Stimulated activated CD8-positive, alpha-beta memory T cell treated with anti-CD3 and anti-CD28 coated beads, Interleukin-7, amount 100 ng/mL, for 1 hour (primary cell): ENCODE data around the gene ESYT2.
"Not testable (repeated sequence)": the region's sequence is repeated elsewhere in the genome, so short reads cannot be mapped to it uniquely, and the experiment has no call there.

Experiments used
- DNase-seq, 2 donors: peaks; one replicate each; pipeline ENCODE4 v3.0.0-alpha.2; 2020; ENCODE audit warnings: low read depth in 2 of 2

The ESYT2 gene

DNA sequence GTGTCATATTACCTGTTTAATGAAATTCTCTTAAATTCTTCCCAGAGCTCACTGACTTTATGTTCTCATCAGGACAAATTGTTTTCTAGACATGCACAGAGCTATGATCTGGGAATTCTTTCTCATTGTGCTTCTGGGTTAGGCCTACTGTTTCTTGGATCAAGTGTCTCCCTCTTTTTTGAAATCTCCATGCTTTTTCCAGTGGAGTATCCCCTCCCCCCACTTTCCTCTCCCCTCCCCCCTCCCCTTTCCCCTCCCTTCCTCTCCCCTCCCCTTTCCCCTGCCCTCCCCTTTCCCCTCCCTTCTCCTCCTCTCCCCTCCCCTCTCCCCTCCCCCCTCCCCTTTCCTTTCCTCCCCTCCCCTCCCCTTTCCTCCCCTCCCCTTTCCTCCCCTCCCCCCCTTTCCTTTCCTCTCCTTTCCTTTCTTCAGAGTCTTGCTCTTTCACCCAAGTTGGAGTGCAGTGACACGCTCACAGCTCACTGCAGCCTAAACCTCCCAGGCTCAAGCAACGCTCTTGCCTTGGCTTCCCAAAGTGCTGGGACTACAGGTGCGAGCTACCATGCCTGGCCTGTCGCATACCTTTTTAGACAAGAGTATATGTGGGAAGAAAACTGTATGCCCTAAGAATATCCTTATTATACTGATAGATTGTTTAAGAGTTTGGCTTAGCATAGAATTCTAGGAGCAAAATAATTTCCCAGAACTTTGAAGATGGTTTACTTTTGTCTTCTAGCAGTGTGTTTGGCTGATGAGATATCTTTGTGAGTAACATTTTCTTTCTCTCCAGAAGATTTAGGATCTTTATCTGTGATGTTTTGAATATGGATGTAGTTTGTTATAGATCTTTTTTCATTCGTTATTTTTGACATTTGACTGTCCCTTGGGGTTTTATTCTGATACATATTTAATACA is 29.5 kb upstream of the ESYT2 start:
- DNase-seq, result no peak

GRCh38 chr7:158856883-158857668 is 27.8 kb upstream of the ESYT2 start:
- no peak for DNase-seq

DNA sequence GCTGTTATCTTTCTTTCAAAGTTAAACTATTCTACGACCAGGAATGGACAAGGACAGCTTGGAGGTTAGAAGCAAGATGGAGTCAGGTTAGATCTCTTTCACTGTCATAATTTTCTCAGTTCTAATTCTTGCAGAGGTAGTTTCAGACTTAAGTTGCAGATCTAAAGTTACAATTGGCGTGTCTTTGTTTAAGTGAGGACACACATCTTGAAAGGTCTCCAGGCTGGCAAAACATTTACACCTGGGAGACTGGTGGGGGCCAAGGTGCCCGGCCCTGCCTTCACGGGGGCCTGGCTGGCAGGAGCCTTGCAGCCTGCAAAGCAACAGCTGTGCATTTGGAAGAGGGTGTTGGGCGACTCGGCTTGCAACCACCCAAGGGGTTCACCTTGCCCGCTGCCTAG is 25.4 kb upstream of the ESYT2 start:
- DNase-seq, result no peak

GRCh38 chr7:158850545-158851102 is 21.3 kb upstream of the ESYT2 start:
- DNase-seq, result no peak

DNA sequence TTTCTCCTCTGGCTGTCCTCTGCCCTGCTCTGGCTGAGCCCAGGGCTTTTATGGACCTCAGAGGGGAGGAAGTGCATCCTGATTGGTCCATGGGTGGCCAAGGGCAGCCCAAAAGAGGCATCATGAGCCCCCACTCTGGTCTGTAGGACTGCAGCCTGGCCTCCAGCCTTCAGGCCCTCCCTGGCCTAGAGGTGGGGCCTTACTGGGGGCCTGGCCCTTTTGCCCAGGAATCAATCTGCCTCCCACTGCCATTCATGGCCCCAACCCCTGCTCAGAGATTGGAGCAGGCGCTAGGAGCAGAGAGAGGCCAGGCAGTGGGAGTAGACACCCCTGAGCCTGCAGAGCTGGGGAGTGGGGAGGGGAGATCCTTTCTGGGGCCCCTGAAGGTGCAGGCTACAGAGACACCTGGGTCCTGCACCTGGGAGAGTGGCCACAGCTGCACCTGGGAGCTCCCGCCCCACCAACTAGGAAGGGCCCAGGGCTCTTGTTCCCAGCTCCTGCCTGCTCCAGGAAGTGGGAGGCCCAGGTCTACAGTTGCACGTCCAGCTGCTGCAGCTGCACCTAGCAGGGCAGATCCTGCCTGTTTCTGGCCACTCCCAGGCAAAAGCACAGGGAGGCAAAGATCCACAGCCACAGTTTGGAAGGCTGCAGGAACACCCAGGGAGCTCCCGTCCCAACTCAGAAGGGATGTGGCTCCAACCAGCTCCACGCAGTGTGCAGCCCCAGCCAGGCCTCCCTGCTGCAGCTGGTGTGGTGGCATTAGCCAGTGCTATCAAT is 20.6 kb upstream of the ESYT2 start:
- no peak for DNase-seq

GRCh38 chr7:158849442-158849767 is 20.1 kb upstream of the ESYT2 start:
- DNase-seq, result no peak

DNA sequence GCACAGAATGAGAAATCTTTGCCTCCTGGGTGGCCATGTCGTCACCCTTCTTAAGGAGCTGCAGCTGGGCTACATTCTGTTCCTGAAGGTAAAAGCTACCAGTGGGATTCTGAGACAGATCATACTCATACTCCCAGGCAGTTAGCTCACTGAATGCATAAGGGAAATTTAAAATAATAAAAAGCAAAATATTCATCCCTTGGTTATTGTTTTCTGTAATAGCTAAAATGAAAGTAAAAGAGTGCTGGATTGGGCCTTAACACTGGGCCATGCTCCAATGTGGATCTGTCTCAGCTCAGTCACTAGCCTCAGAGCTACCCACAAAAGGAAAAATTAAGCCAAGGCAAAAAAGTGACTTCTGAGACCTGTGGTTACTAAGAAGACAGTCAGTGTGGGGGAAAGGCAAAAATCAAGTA is 18.1 kb upstream of the ESYT2 start:
- DNase-seq, result no peak

- no peak for DNase-seq
These were observed 17.0 kb upstream of the ESYT2 start for GRCh38 chr7:158846304-158846703.

DNA sequence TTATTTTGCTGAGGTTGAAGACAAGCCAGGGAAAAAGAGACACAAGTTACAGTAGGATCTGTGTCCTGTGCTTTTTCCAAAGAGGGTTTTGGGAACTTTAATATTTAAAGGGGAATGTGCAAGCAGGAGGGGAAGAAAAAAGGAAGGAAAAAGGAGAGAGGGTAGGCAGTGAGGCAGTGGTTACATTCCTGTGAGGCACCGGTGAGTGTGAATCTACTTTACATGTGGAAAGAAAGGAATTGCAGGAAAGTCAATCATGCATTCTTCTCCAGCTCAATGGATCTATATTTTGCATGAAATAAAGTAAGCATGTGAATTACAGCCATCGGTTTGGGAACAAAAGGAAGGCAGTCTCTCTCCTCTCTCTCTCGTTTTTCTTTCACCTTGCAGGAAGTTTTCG is 14.5 kb upstream of the ESYT2 start:
- DNase-seq, result no peak

GRCh38 chr7:158842486-158842885 is 13.2 kb upstream of the ESYT2 start:
- DNase-seq, result no peak

- DNase-seq, result no peak
These were observed 11.3 kb upstream of the ESYT2 start for GRCh38 chr7:158840604-158841003.

DNA sequence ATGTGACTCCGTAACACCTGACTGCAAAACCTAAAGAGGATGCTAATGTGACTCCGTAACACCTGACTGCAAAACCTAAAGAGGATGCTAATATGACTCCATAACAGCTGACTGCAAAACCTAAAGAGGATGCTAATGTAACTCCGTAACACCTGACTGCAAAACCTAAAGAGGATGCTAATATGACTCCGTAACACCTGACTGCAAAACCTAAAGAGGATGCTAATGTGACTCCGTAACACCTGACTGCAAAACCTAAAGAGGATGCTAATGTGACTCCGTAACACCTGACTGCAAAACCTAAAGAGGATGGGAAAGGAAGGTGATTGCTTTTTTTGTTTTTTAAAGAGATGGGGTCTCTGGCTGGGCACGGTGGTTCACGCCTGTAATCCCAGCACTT is 9.9 kb upstream of the ESYT2 start:
- DNase-seq, result not testable (repeated sequence)

DNA sequence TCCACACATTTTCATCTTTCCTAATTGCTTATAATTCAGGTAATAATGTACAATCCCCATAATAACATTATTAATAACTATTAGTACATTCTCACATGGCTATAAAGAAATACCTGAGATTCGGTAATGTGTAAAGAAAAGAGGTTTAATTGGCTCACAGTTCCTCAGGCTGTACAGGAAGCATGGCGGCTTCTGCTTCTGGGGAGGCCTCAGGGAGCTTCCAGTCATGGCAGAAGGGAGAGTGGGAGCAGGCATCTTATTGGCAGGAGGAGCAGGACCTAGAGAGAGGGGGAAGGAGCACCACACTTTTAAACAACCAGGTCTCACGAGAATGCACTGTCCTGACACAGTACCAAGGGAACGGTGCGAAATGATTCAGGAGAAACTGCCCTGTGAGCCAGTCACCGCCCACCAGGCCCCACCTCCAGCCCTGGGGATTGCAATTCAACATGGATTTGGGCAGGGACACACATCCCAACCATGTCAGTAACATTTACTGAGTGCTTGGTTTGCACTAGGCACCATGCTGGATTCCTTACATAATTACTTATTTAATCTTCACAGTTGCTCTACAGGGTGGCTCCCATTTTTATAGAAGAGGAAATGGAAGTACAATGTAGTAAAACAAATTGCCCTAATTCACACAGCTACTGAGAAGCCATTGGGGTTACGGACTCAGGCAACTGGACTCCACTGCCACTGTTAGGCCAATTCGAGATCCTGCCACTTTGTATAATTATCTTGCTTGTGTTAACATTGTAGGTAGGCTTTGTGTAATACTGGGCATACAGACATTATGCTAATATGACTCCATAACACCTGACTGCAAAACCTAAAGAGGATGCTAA is 8.7 kb upstream of the ESYT2 start:
- DNase-seq, result no peak

DNA sequence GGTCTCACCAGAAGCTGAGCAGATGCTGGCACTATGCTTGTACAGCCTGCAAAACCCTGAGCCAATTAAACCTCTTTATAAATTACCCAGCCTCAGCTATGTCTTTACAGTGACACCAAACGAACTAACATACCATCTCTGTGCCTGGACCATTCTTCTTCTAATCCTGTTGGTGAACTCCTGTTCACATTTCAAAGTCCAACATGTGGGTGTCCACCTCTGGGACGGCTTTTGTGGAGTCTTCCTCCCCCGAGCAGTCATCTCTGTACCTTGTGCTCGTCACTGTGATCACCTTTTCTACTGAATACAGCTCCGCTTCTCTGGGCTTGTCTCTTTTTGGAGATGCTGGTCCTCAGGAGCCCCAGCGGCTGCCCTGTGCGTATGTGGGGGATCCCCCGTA is 7.4 kb upstream of the ESYT2 start:
- DNase-seq, result no peak

GRCh38 chr7:158834878-158835784 is 5.8 kb upstream of the ESYT2 start:
- DNase-seq, result no peak

GRCh38 chr7:158832994-158833393 is 3.7 kb upstream of the ESYT2 start:
- DNase-seq, result no peak

DNA sequence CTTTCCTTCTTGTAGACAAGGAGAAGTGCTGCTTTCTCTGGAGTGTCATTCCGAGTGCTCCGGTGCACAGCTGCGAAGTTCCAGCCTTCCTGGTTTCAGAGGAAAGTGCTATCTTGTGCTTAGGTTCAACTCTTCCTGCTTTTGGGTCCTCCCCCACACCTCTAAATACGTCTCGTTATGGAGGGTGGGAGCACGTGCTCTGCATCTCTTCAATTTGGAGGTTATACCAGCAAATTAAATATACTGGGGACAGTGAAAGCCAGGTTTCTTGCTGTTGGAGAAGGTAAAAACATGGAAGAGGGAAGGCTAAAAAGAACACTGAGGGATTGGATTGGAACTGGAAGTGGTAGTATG is 2.4 kb upstream of the ESYT2 start:
- DNase-seq, result no peak

DNA sequence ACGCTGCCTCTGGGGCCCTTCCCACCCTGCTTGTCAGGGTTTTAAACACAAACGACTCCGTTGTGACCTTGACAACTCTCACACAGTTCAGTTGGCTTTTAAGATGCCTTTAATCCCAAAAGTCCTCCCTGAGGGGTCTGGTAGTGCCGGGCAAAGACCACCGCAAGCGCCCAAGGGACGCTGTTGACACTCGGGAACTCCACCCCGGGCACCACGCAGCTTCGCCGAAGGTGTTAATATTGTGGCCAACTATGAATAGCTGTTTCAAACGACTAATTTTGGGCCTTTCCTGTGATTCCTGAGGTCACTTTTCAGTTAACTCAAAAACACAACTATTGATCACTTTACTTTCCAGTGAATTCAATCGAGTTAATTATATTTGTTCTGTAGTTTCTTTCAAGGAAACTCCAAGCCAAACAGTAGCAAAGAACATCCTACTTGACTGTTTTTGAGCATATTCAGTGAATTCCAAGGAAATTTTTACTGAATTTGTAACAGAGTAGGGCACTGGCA is 958 bp upstream of the ESYT2 start:
- DNase-seq, result no peak

GRCh38 chr7:158829021-158829341 is 328 bp downstream of the ESYT2 start:
- no peak for DNase-seq
